ENCODE data around the gene GTPBP3.

DNA sequence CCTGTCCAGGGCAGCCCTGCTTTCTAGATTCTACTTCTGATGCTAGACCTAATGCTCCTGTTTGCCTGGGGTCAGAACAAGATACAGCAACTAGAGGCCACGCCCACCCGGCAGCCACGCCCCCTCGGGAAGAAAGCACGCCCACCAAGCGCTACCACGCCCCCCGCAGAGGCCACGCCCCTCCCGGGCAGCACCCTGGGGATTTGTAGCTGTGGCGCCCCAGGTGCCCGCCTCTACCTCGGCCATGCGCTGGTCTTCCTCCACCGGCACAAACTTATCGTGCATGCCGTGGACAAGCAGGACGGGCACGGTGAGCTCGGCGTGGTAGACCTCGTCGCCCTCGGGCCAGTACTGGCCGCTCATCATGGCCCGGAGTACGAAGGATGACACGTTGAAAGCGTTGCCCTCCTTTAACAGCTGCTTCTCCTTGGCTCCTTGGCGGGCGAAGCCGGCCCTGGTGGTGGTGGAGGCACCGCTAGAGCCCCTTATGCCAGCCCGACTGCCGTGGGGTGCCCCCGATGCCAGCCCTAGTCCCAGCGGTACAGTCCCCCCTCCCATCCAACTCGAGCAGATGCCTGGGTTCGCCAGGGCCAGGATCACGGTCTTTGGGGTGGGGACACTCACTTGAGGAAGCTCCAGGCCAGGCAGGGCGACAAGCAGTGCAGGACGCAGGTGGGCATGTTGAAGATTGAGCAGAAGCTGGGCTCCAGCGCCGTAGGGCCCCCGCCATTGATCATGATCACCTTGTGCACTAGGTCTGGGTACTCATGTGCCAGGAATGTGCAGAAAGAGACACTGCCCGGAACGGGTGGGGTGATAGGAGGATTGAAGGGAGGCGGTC, 43.1 kb upstream of the GTPBP3 start:
- TF ChIP-seq EZH2 (IDR thresholded peaks at IDR 0.05) (no peak), POLR2AphosphoS5 (IDR thresholded peaks at IDR 0.05; ENCODE audit: borderline replicate concordance, low read depth, low read length) (no peak), FOXP2 (optimal IDR thresholded peaks at IDR 0.05; ENCODE audit: control extremely low read depth, extremely low read length, insufficient read depth) (no peak)
